OCI-LY7 (cell line): ENCODE measurements around the gene TMEM131L. TPM values are rescaled to one million over a fixed set of nuclear protein-coding genes. Genes with fewer than 3 reads are reported as not detected.

ENCODE experiments used
- BruUV-seq: library from RNA; stranded (reverse); fragments of 400-500 nt; replicated peaks from 2 replicates; lab custom pipeline; 2021; lab: Mats Ljungman, UMichigan
- CTCF ChIA-PET: fragments of 300-600 bp; sonication (Branson Sonifier 250); formaldehyde crosslinking; loops from one replicate; lab custom pipeline; 2022; ENCODE audit warnings: antibody characterized with exemption; ENCODE audit not compliant: unreplicated experiment; lab: Charles Lee
- POLR2A ChIA-PET: fragments of 300-600 bp; sonication (Branson Sonifier 250); formaldehyde crosslinking; loops from one replicate; lab custom pipeline; 2022; ENCODE audit warnings: antibody characterized with exemption; lab: Charles Lee
- DNase-seq: peaks from one replicate; pipeline ENCODE4 v3.0.0-alpha.2; 2015; ENCODE audit warnings: low spot score
- H2AFZ ChIP-seq: fragments of 200-600 bp; sonication (generic), shearing (Covaris generic); 2 replicates; pipeline ENCODE4 v1.6.1; 2014; ENCODE audit warnings: mild to moderate bottlenecking, antibody characterized with exemption, low read length, moderate library complexity
- H3K27ac ChIP-seq: fragments of 200-600 bp; sonication (generic); 2 replicates; pipeline ENCODE4 v1.5.1; 2014; ENCODE audit warnings: mixed run types, low read depth, mild to moderate bottlenecking, moderate library complexity, low read length, inconsistent platforms; ENCODE audit not compliant: poor library complexity, severe bottlenecking
- H3K36me3 ChIP-seq: fragments of 200-600 bp; sonication (generic); 2 replicates; pipeline ENCODE4 v1.6.1; 2014; ENCODE audit warnings: mild to moderate bottlenecking, antibody characterized with exemption, low read length, moderate library complexity, mixed read lengths; ENCODE audit not compliant: insufficient read depth
- H3K4me1 ChIP-seq: fragments of 200-600 bp; sonication (generic); 2 replicates; pipeline ENCODE4 v1.5.1; 2014; ENCODE audit warnings: mild to moderate bottlenecking, low read length; ENCODE audit not compliant: insufficient read depth, poor library complexity, severe bottlenecking
- H3K4me2 ChIP-seq: fragments of 200-600 bp; sonication (generic); 2 replicates; pipeline ENCODE4 v1.6.1; 2014; ENCODE audit warnings: mild to moderate bottlenecking, low read length
- H3K4me3 ChIP-seq: fragments of 200-600 bp; sonication (generic); 2 replicates; pipeline ENCODE4 v1.5.1; 2014; ENCODE audit warnings: mild to moderate bottlenecking, low read depth, low read length; ENCODE audit not compliant: poor library complexity, severe bottlenecking
- H3K79me2 ChIP-seq: fragments of 200-600 bp; sonication (generic); 2 replicates; pipeline ENCODE4 v1.6.1; 2016; ENCODE audit warnings: low read depth, mild to moderate bottlenecking, low read length, moderate library complexity, mixed read lengths; ENCODE audit not compliant: insufficient read depth
- H3K9me2 ChIP-seq: fragments of 200-600 bp; sonication (generic); 2 replicates; pipeline ENCODE4 v1.6.1; 2016; ENCODE audit warnings: mild to moderate bottlenecking, low read length, mixed read lengths; ENCODE audit not compliant: insufficient read depth
- H3K9me3 ChIP-seq: fragments of 200-600 bp; sonication (generic); 2 replicates; pipeline ENCODE4 v1.6.1; 2014; ENCODE audit warnings: mild to moderate bottlenecking, mixed run types, low read length, mixed read lengths
- H4K20me1 ChIP-seq: fragments of 200-600 bp; sonication (generic); 2 replicates; pipeline ENCODE4 v1.6.1; 2014; ENCODE audit warnings: mild to moderate bottlenecking, antibody characterized with exemption, low read length, moderate library complexity, mixed read lengths; ENCODE audit not compliant: insufficient read depth
- CTCF ChIP-seq: fragments of 200-600 bp; sonication (generic); conservative IDR thresholded peaks from 2 replicates; pipeline ENCODE4 v1.5.1; 2014; ENCODE audit warnings: mild to moderate bottlenecking, antibody characterized with exemption, low read length, moderate library complexity, mixed read lengths
- EZH2phosphoT487 ChIP-seq: fragments of 200-600 bp; sonication (generic); IDR thresholded peaks from 2 replicates; pipeline ENCODE4 v1.6.1; 2018; ENCODE audit warnings: low read depth, borderline replicate concordance, mild to moderate bottlenecking, mixed run types, antibody characterized with exemption, low read length, moderate library complexity, mixed read lengths
- intact Hi-C: fragments of 100-400 bp; cut with micrococcal nuclease; formaldehyde crosslinking; loops from one replicate; pipeline ENCODE4 v1.10.0; 2022; ENCODE audit not compliant: unreplicated experiment
- total RNA-seq, 2 experiments: library from RNA; depleted of rRNA in 1 of 2; stranded (reverse); fragments of >200 nt in 1 of 2; shearing (Covaris generic) in 1 of 2; gene quantifications; 2 replicates each; pipeline ENCODE4 v1.2.3, GENCODE V29; 2014 to 2022

The TMEM131L gene
- total RNA-seq, 2 experiments from 2014 or later, result 133 to 148 TPM

DNA sequence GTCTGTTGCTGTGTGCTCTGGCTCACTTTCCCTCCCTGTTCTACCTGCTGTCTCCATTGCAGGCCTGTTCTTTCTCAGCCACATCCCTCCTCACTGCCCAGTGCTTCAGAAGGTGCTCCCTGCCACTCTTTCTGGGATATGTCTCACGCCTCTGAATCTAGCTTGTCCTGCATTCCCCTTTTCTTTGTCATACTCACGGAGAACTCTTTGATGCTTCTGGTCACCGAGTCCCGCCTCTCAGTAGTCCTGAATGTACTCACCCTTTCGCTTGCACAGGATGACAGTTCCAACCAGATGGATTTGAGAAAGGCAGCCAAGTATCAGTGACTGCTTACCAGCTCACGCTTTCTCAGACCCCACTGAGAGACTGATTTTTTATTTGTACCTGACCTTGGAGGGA is 152.7 kb downstream of the TMEM131L start:
- H3K79me2 ChIP-seq, result peaks cover 14% of the 10 kb centered on the region; the same call in 1 of the 2 replicates
- no peaks in the 10 kb centered on the region for H3K4me1 ChIP-seq
- H3K4me2 ChIP-seq, result no peak overlapping the region
- TF ChIP-seq CTCF (no peak), EZH2phosphoT487 (no peak)
- ChIA-PET CTCF (no interaction called here), POLR2A (interaction anchor here (0.5 kb wide), 1 partner anchor 1070 kb away, joined by 3 read pairs; no protein-coding TSS in a partner anchor)
- no peaks in the 10 kb centered on the region for H3K9me3 ChIP-seq
- no peak overlapping the region for H3K4me3 ChIP-seq
- peaks cover 100% of the 10 kb centered on the region for H3K36me3 ChIP-seq
- H2AFZ ChIP-seq, result no peak overlapping the region
- H3K9me2 ChIP-seq, result no peaks in the 10 kb centered on the region
- intact Hi-C loops, result no loop called here
- no peak for DNase-seq
- no peak overlapping the region for H3K27ac ChIP-seq
- BruUV-seq, result no TSS peak
- H4K20me1 ChIP-seq, result no peaks in the 10 kb centered on the region

GRCh38 chr4:153619811-153620210 is 153.7 kb downstream of the TMEM131L start:
- TF ChIP-seq EZH2phosphoT487 (no peak), CTCF (no peak)
- intact Hi-C loops, result no loop called here

DNA sequence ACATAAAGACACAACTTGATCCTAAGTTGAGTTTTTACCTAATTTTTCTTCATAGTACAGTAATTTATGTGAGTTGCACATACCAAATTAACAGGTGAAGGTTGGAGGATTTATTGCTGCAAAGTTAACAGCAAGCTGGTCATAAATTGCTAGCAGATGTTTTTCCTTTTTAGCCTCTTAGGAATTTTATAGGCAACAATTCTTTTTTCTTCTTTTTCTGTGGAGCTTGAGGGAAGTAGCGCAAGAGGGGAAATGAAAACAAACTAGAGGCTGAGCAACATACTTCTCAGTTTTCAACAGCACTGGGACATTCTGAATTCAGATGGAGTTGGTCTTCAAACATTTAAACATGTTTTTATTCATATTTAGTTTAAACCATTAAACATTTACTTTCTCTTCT is 154.2 kb downstream of the TMEM131L start:
- Histone ChIP-seq H3K79me2 (peaks cover 8% of the 10 kb centered on the region; the same call in 1 of the 2 replicates), H3K27ac (no peak overlapping the region), H4K20me1 (no peaks in the 10 kb centered on the region), H2AFZ (no peak overlapping the region), H3K4me1 (no peaks in the 10 kb centered on the region), H3K4me3 (no peak overlapping the region), H3K9me3 (no peaks in the 10 kb centered on the region), H3K9me2 (no peaks in the 10 kb centered on the region), H3K36me3 (peaks cover 99% of the 10 kb centered on the region), H3K4me2 (no peak overlapping the region)
- CTCF ChIA-PET, result interaction anchor here (1.2 kb wide), 1 partner anchor 13 kb away, joined by 3 read pairs; no protein-coding TSS in a partner anchor
- no TSS peak for BruUV-seq
- POLR2A ChIA-PET, result interaction anchor here (0.6 kb wide), 1 partner anchor 13 kb away, joined by 3 read pairs; no protein-coding TSS in a partner anchor
- no peak for DNase-seq
- TF ChIP-seq CTCF (no peak), EZH2phosphoT487 (no peak)
- intact Hi-C loops, result no loop called here

More at GRCh38 chr4:153619811-153620210, 153.7 kb downstream of the TMEM131L start:
- Histone ChIP-seq H3K9me2 (no peaks in the 10 kb centered on the region), H3K36me3 (peaks cover 99% of the 10 kb centered on the region), H3K9me3 (no peaks in the 10 kb centered on the region), H3K79me2 (peaks cover 8% of the 10 kb centered on the region; the same call in 1 of the 2 replicates), H4K20me1 (no peaks in the 10 kb centered on the region), H3K4me2 (no peak overlapping the region), H2AFZ (no peak overlapping the region), H3K4me1 (no peaks in the 10 kb centered on the region), H3K4me3 (no peak overlapping the region), H3K27ac (no peak overlapping the region)
- ChIA-PET CTCF (interaction anchor here (1.2 kb wide), 1 partner anchor 13 kb away, joined by 3 read pairs; no protein-coding TSS in a partner anchor), POLR2A (no interaction called here)
- DNase-seq, result no peak
- BruUV-seq, result no TSS peak
